ENCODE data around the gene FOXB2. TPM values are rescaled to one million over a fixed set of nuclear protein-coding genes. Genes with fewer than 3 reads are reported as not detected.
A peak's percentile ranks its signal among the peaks of the same experiment; 100 is the strongest.

FOXB2 gene
- total and polyA plus RNA-seq, 2 donors: 0.02 TPM; not detected in 1

DNA sequence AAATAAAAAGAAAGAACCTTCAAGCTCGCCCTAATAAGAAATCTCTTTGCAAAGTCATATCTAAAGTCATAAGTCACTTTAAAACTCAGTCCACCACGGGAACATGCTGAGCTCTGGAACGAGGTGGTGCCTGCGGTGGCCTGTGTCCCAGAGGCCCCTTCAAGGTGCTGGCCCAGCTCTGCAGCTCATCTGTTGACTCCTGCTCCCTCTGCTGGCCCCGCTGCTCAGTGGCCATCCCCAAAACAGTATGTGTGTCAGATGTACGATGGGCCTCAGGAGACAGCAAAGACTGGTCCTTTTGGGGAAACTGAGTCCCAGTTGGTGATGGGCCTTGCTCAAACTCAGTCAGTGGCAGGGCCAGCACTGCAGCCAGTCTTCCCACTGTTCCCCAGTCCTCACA is 22.8 kb upstream of the FOXB2 start:
- Histone ChIP-seq H3K36me3 (ENCODE audit: control insufficient read depth in 2 of 2, insufficient read depth in 2 of 2, low read length in 1 of 2) (no peaks in the 10 kb centered on the region), H3K9me3 (ENCODE audit: control insufficient read depth in 2 of 2, insufficient read depth in 1 of 2, low read length in 1 of 2) (no peaks in the 10 kb centered on the region), H3K27ac (ENCODE audit: low read depth in 1 of 2, low read length in 1 of 2) (no peak overlapping the region), H3K4me3 (ENCODE audit: low read length in 2 of 2) (no peak overlapping the region), H3K27me3 (ENCODE audit: control insufficient read depth in 2 of 2, insufficient read depth in 1 of 2, low read length in 1 of 2) (no peaks in the 10 kb centered on the region), H3K4me1 (ENCODE audit: control insufficient read depth in 2 of 2, insufficient read depth in 2 of 2, low read length in 2 of 2) (no peaks in the 10 kb centered on the region)
- 34% methylated on average over 6 of the region's 6 CpGs for WGBS
- no peak for DNase-seq (ENCODE audit: low read depth in 6 of 9, low spot score in 9 of 9)

DNA sequence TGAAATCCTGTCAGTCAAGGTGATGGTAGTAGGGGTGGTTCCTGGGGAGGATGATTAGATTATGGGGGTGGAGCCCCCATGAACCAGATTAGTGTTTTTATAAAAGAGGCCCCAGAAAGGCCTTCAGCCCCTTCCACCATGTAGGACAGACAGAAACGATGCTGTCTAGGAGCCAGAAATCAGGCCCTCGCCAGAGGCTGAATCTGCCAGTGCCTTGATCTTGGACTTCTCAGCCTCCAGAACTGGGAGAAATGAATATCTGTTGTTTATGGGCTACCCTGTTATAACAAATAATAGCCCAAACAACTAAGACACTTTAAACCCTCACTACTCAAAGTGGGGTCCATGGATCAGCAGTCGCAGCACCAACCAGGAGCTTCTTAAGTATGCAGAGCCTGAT is 20.2 kb upstream of the FOXB2 start:
- H3K9me3 ChIP-seq (ENCODE audit: control insufficient read depth in 2 of 2, insufficient read depth in 1 of 2, low read length in 1 of 2): no peaks in the 10 kb centered on the region
- 96% methylated on average over 3 of the region's 3 CpGs for WGBS
- H3K4me1 ChIP-seq (ENCODE audit: control insufficient read depth in 2 of 2, insufficient read depth in 2 of 2, low read length in 2 of 2): no peaks in the 10 kb centered on the region
- no peaks in the 10 kb centered on the region for H3K36me3 ChIP-seq (ENCODE audit: control insufficient read depth in 2 of 2, insufficient read depth in 2 of 2, low read length in 1 of 2)
- DNase-seq (ENCODE audit: low read depth in 6 of 9, low spot score in 9 of 9): no peak
- no peak overlapping the region for H3K4me3 ChIP-seq (ENCODE audit: low read length in 2 of 2)
- H3K27ac ChIP-seq (ENCODE audit: low read depth in 1 of 2, low read length in 1 of 2): no peak overlapping the region
- H3K27me3 ChIP-seq (ENCODE audit: control insufficient read depth in 2 of 2, insufficient read depth in 1 of 2, low read length in 1 of 2): no peaks in the 10 kb centered on the region

DNA sequence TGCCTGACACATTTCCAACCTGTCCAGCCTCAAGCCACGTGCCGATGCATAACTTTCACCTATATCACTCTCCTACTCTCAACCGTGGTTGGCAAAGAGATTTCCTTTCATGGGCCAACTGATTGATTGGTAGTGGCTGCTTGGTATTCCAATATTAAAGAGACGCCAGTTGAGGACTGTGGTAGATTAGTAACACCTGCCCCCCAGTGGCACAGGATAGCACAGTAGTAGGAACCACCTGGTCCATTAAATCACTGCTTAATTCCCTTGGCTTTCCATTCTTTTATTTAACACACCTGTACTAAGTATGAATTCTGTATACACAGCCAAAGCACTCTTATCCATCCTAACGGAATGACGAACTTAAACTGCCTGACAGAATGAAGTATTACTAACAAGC is 19.1 kb upstream of the FOXB2 start:
- Histone ChIP-seq H3K36me3 (ENCODE audit: control insufficient read depth in 2 of 2, insufficient read depth in 2 of 2, low read length in 1 of 2) (no peaks in the 10 kb centered on the region), H3K27me3 (ENCODE audit: control insufficient read depth in 2 of 2, insufficient read depth in 1 of 2, low read length in 1 of 2) (peaks cover 1 to 2% of the 10 kb centered on the region in 2 donors), H3K4me1 (ENCODE audit: control insufficient read depth in 2 of 2, insufficient read depth in 2 of 2, low read length in 2 of 2) (no peaks in the 10 kb centered on the region), H3K9me3 (ENCODE audit: control insufficient read depth in 2 of 2, insufficient read depth in 1 of 2, low read length in 1 of 2) (no peaks in the 10 kb centered on the region), H3K27ac (ENCODE audit: low read depth in 1 of 2, low read length in 1 of 2) (no peak overlapping the region), H3K4me3 (ENCODE audit: low read length in 2 of 2) (no peak overlapping the region)
- 91% methylated on average over 6 of the region's 6 CpGs for WGBS
- no peak for DNase-seq (ENCODE audit: low read depth in 6 of 9, low spot score in 9 of 9)

DNA sequence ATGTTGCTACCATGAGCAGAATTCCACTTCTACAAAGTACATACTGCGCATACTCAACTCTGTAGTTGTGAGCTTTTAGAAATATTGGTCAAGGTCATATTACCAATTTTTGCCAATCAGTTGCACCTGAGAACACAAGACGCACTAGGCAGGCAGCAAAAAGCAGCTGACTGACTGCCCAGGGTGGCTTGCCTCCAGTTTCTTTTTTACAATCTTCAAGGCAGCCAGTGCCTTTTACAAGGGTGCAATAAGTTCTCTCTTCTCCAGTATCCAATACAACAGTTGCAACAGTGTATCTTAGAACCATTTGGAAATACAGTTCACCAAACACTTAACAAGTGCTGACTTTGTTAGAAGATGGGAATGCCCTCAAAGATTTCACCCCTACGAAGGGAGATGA is 16.1 kb upstream of the FOXB2 start:
- no peaks in the 10 kb centered on the region for H3K4me1 ChIP-seq (ENCODE audit: control insufficient read depth in 2 of 2, insufficient read depth in 2 of 2, low read length in 2 of 2)
- H3K9me3 ChIP-seq (ENCODE audit: control insufficient read depth in 2 of 2, insufficient read depth in 1 of 2, low read length in 1 of 2): no peaks in the 10 kb centered on the region
- no peak overlapping the region for H3K4me3 ChIP-seq (ENCODE audit: low read length in 2 of 2)
- H3K27me3 ChIP-seq (ENCODE audit: control insufficient read depth in 2 of 2, insufficient read depth in 1 of 2, low read length in 1 of 2): peaks cover 3 to 8% of the 10 kb centered on the region in 2 donors
- no peak for DNase-seq (ENCODE audit: low read depth in 6 of 9, low spot score in 9 of 9)
- no peaks in the 10 kb centered on the region for H3K36me3 ChIP-seq (ENCODE audit: control insufficient read depth in 2 of 2, insufficient read depth in 2 of 2, low read length in 1 of 2)
- H3K27ac ChIP-seq (ENCODE audit: low read depth in 1 of 2, low read length in 1 of 2): no peak overlapping the region
- WGBS: 95% methylated on average over 3 of the region's 3 CpGs

DNA sequence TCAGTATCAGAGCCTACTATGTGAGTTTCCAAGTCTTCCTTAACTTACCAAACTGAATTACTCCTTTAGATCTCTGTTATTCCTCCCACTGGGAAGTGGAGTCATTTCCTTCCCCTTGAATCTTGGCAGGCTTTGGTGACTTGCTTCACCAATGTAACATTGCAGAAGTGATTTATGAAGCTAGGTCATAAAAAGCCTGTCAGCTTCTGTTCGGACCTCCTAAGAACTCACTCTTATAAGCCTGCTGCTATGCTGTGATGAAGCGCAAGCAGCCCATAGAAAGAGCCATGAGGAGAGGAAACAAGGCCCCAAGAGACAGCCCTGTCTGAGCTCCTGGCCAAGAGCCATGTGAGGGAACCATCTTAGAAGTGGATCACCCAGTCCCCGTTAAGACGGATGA is 14.2 kb upstream of the FOXB2 start:
- Histone ChIP-seq H3K4me1 (ENCODE audit: control insufficient read depth in 2 of 2, insufficient read depth in 2 of 2, low read length in 2 of 2) (no peaks in the 10 kb centered on the region), H3K9me3 (ENCODE audit: control insufficient read depth in 2 of 2, insufficient read depth in 1 of 2, low read length in 1 of 2) (no peaks in the 10 kb centered on the region), H3K36me3 (ENCODE audit: control insufficient read depth in 2 of 2, insufficient read depth in 2 of 2, low read length in 1 of 2) (no peaks in the 10 kb centered on the region), H3K4me3 (ENCODE audit: low read length in 2 of 2) (no peak overlapping the region), H3K27me3 (ENCODE audit: control insufficient read depth in 2 of 2, insufficient read depth in 1 of 2, low read length in 1 of 2) (peaks cover 4 to 17% of the 10 kb centered on the region in 2 donors), H3K27ac (ENCODE audit: low read depth in 1 of 2, low read length in 1 of 2) (no peak overlapping the region)
- no peak for DNase-seq (ENCODE audit: low read depth in 6 of 9, low spot score in 9 of 9)
- 76% methylated on average over 4 of the region's 4 CpGs for WGBS

DNA sequence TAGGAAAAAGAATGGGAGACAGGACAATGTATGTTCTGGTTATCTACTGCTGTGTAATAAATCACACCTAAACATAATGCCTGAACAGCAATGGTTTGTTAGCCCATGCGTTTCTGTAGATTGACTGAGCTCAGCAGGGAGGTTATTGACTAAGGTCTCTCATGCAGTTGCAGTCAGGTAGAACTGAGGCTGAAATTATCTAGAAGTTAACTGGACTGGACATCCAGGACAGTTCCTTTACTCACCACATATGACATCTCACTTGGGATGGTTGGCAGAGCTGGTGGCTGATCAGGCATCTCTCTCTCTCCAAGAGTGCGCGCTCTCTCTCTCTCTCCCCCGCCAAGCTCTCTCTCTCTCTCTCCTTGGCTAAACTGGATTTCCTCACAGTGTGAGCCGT is 8.9 kb upstream of the FOXB2 start:
- Histone ChIP-seq H3K4me3 (ENCODE audit: low read length in 2 of 2) (no peak overlapping the region), H3K36me3 (ENCODE audit: control insufficient read depth in 2 of 2, insufficient read depth in 2 of 2, low read length in 1 of 2) (no peaks in the 10 kb centered on the region), H3K4me1 (ENCODE audit: control insufficient read depth in 2 of 2, insufficient read depth in 2 of 2, low read length in 2 of 2) (peaks cover 0 to 3% of the 10 kb centered on the region in 2 donors), H3K27me3 (ENCODE audit: control insufficient read depth in 2 of 2, insufficient read depth in 1 of 2, low read length in 1 of 2) (peaks cover 47 to 66% of the 10 kb centered on the region in 2 donors), H3K27ac (ENCODE audit: low read depth in 1 of 2, low read length in 1 of 2) (no peak overlapping the region), H3K9me3 (ENCODE audit: control insufficient read depth in 2 of 2, insufficient read depth in 1 of 2, low read length in 1 of 2) (no peaks in the 10 kb centered on the region)
- WGBS: 49% methylated on average over 5 of the region's 5 CpGs
- DNase-seq (ENCODE audit: low read depth in 6 of 9, low spot score in 9 of 9): no peak

DNA sequence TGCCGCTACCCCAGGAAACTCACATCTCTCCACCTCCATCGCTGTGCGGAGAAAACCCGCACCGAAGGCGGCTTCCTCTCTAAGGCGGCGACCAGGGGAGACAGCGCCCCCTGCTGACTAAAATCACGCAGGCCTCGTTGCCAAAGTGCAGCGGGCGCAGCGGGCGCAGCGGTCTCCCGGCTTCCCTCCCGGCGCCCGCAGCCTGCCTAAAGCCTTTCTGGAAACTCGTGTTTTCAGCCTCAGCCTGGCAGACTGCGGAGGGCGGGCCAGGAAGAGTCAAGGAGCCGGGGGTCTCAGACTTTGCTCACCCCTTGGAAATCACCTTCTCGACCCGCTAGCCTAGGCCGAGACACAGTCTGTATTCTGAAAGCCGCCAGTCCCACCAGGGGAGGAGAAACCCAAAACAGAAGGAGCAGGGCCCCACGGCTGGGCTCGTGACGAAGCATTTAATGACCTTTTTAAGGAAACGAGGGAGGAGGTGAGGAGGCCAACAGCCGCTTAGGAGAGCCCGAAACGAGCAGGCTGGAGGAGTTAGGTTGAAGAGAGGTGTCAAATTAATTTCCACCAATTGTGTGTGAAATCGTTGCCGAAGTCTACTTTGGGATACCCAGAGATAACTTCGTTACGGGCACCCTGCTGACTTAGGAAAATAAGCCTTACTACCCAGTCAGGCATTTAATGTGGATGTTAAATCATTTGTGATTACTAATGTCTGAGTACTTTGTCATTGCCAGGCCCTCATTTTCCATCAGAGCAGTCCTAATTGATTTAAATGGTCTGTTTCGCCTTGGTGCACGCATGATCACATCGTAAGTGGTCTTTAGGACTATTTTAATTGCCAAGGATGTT is 7.3 kb upstream of the FOXB2 start:
- Histone ChIP-seq H3K9me3 (ENCODE audit: control insufficient read depth in 2 of 2, insufficient read depth in 1 of 2, low read length in 1 of 2) (no peaks in the 10 kb centered on the region), H3K27ac (ENCODE audit: low read depth in 1 of 2, low read length in 1 of 2) (no peak overlapping the region), H3K4me1 (ENCODE audit: control insufficient read depth in 2 of 2, insufficient read depth in 2 of 2, low read length in 2 of 2) (peaks cover 0 to 3% of the 10 kb centered on the region in 2 donors), H3K27me3 (ENCODE audit: control insufficient read depth in 2 of 2, insufficient read depth in 1 of 2, low read length in 1 of 2) (peaks cover 63 to 79% of the 10 kb centered on the region in 2 donors), H3K36me3 (ENCODE audit: control insufficient read depth in 2 of 2, insufficient read depth in 2 of 2, low read length in 1 of 2) (no peaks in the 10 kb centered on the region), H3K4me3 (ENCODE audit: low read length in 2 of 2) (no peak overlapping the region)
- WGBS: 3% methylated on average over 42 of the region's 42 CpGs
- peak in 7 of 9 donors; percentile 5 to 64 (median 32) for DNase-seq (ENCODE audit: low read depth in 6 of 9, low spot score in 9 of 9)

DNA sequence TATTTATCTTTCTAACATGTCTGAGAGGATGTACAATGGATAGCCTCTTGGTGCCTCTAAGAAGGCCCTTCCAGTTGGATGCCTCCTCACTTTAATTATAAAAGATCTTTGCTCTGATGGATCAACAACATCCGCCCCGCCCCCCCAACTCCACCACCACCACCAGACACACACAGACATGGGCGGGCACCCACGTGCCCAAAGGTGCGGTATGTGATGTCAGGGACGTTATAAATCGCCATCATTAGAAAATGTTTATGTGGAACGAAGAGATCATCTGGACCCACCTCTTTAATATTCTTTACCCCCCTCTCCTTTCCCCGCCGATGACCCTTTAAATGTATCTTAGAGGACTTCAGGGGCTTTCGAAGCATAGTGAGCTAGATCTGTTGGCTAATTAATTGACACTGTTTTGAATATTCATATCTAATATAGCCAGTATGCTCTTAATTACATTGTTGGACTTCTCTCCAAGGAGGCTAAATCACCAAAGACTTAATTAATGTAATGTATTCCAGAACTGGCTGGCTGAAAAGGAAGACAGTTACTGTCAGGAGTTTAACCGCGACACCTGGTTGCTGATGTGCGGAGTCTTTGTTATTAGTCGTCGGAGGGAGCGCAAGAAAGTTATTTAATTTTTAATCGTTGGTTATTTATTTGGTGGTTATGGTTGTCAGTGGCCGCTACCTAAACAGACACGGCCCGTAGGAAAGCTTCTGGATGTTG is 6.1 kb upstream of the FOXB2 start:
- no peak for DNase-seq (ENCODE audit: low read depth in 6 of 9, low spot score in 9 of 9)
- Histone ChIP-seq H3K4me3 (ENCODE audit: low read length in 2 of 2) (no peak overlapping the region), H3K4me1 (ENCODE audit: control insufficient read depth in 2 of 2, insufficient read depth in 2 of 2, low read length in 2 of 2) (peaks cover 0 to 3% of the 10 kb centered on the region in 2 donors), H3K9me3 (ENCODE audit: control insufficient read depth in 2 of 2, insufficient read depth in 1 of 2, low read length in 1 of 2) (no peaks in the 10 kb centered on the region), H3K36me3 (ENCODE audit: control insufficient read depth in 2 of 2, insufficient read depth in 2 of 2, low read length in 1 of 2) (no peaks in the 10 kb centered on the region), H3K27me3 (ENCODE audit: control insufficient read depth in 2 of 2, insufficient read depth in 1 of 2, low read length in 1 of 2) (peaks cover 75 to 89% of the 10 kb centered on the region in 2 donors), H3K27ac (ENCODE audit: low read depth in 1 of 2, low read length in 1 of 2) (no peak overlapping the region)
- WGBS: 14% methylated on average over 21 of the region's 21 CpGs

DNA sequence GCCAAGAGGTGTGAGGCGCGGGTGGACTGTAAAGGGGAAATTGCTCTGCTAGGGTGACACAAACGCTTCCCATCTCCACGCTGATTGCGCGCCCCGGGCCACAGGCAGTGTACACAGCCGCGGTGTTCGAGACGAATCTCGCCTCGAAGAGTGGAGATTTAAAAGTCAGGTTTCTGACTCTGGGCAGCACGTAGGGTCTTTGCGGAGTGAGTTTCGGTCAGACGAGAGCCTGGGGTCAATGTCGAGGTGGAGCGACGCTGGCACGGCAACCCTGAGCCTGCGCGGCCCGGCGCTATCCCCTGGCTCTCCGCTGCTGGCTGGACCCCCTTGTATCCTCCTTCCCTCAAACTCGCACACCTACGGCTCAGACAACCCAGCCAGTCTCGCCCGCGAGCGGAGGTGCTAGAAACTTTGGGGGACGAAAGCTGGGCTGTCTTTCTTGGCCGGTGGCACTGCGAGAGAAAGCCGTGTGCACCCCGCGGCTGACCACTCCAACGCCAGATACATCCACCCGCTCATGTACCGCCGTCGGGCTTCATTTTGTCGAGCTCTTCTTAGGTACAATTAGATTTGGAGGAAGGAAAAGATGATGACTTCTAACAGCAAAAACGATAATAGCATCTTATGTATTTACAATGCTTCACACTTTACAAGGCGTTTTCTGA is 5.4 kb upstream of the FOXB2 start:
- no peak overlapping the region for H3K27ac ChIP-seq (ENCODE audit: low read depth in 1 of 2, low read length in 1 of 2)
- peaks cover 82 to 90% of the 10 kb centered on the region in 2 donors for H3K27me3 ChIP-seq (ENCODE audit: control insufficient read depth in 2 of 2, insufficient read depth in 1 of 2, low read length in 1 of 2)
- WGBS: 8% methylated on average over 46 of the region's 46 CpGs
- no peaks in the 10 kb centered on the region for H3K36me3 ChIP-seq (ENCODE audit: control insufficient read depth in 2 of 2, insufficient read depth in 2 of 2, low read length in 1 of 2)
- H3K4me3 ChIP-seq (ENCODE audit: low read length in 2 of 2): no peak overlapping the region
- H3K4me1 ChIP-seq (ENCODE audit: control insufficient read depth in 2 of 2, insufficient read depth in 2 of 2, low read length in 2 of 2): peaks cover 0 to 3% of the 10 kb centered on the region in 2 donors
- peaks cover 0 to 3% of the 10 kb centered on the region in 2 donors for H3K9me3 ChIP-seq (ENCODE audit: control insufficient read depth in 2 of 2, insufficient read depth in 1 of 2, low read length in 1 of 2)
- no peak for DNase-seq (ENCODE audit: low read depth in 6 of 9, low spot score in 9 of 9)
